ENCODE results near the gene SKI. TPM values are rescaled to one million over a fixed set of nuclear protein-coding genes. Genes with fewer than 3 reads are reported as not detected.

SKI gene
- total RNA-seq, 1 donor from 2014 or later, result 62.0 TPM

DNA sequence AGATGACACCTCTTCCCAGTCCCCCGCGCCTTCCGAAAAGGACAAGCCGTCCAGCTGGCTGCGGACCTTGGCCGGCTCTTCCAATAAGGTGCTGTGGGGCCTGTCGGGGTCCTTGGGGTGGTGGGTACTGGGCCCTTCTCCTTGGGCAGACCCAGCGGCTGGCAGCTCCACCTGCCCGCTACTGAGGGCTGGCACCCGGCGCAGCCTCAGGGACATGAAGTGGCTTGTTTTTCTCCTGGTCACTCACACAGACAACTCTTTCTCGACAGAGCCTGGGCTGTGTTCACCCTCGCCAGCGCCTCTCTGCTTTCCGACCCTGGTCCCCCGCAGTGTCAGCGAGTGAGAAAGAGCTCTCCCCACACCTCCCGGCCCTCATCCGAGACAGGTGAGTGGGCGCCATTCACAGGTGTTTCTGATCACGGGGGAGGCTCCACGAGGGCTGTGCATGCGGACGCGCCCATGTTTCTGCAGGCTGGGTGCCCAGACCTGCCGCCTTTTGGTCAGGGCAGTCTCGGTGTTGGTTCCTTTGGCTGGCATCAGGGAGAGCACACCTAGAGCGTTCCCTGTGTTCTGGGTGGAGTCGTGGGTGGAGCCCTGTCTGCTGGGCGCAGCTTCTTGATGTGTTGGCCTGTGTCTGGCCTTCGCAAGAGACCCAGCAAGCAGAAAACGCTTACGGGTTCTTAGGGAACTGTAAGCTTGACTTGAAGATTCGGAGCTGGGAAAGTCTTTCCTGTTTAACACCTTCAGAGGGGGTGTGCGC is 75.1 kb downstream of the SKI start:
- H3K4me1 Mint-ChIP-seq, result no peaks in the 10 kb centered on the region
- H3K27me3 Mint-ChIP-seq (ENCODE audit: low read depth), result no peaks in the 10 kb centered on the region
- DNase-seq (ENCODE audit: low read depth, low spot score), result no peak
- H3K27ac Mint-ChIP-seq (ENCODE audit: unreplicated experiment), result no peak overlapping the region
- peaks cover 8% of the 10 kb centered on the region for H3K36me3 Mint-ChIP-seq (ENCODE audit: low read depth)
- no peaks in the 10 kb centered on the region for H3K9me3 Mint-ChIP-seq
- TF ChIP-seq, protein P1, sequence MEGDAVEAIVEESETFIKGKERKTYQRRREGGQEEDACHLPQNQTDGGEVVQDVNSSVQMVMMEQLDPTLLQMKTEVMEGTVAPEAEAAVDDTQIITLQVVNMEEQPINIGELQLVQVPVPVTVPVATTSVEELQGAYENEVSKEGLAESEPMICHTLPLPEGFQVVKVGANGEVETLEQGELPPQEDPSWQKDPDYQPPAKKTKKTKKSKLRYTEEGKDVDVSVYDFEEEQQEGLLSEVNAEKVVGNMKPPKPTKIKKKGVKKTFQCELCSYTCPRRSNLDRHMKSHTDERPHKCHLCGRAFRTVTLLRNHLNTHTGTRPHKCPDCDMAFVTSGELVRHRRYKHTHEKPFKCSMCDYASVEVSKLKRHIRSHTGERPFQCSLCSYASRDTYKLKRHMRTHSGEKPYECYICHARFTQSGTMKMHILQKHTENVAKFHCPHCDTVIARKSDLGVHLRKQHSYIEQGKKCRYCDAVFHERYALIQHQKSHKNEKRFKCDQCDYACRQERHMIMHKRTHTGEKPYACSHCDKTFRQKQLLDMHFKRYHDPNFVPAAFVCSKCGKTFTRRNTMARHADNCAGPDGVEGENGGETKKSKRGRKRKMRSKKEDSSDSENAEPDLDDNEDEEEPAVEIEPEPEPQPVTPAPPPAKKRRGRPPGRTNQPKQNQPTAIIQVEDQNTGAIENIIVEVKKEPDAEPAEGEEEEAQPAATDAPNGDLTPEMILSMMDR (conservative IDR thresholded peaks at IDR 0.05), result no peak
- H3K4me3 Mint-ChIP-seq, result no peak overlapping the region

DNA sequence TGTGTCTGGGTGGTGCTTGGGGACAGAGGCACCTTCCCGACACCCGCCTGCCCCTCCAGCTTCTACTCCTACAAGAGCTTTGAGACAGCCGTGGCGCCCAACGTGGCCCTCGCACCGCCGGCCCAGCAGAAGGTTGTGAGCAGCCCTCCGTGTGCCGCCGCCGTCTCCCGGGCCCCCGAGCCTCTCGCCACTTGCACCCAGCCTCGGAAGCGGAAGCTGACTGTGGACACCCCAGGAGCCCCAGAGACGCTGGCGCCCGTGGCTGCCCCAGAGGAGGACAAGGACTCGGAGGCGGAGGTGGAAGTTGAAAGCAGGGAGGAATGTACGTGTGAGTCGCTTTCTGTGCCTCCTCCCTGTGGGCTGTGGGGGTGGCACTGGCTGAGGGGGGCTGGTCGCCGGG is 75.7 kb downstream of the SKI start:
- no peaks in the 10 kb centered on the region for H3K9me3 Mint-ChIP-seq
- no peak overlapping the region for H3K27ac Mint-ChIP-seq (ENCODE audit: unreplicated experiment)
- TF ChIP-seq, protein P1 (conservative IDR thresholded peaks at IDR 0.05), result no peak
- H3K4me1 Mint-ChIP-seq, result peaks cover 5% of the 10 kb centered on the region
- no peak for DNase-seq (ENCODE audit: low read depth, low spot score)
- H3K36me3 Mint-ChIP-seq (ENCODE audit: low read depth), result peaks cover 11% of the 10 kb centered on the region
- no peak overlapping the region for H3K4me3 Mint-ChIP-seq
- no peaks in the 10 kb centered on the region for H3K27me3 Mint-ChIP-seq (ENCODE audit: low read depth)

DNA sequence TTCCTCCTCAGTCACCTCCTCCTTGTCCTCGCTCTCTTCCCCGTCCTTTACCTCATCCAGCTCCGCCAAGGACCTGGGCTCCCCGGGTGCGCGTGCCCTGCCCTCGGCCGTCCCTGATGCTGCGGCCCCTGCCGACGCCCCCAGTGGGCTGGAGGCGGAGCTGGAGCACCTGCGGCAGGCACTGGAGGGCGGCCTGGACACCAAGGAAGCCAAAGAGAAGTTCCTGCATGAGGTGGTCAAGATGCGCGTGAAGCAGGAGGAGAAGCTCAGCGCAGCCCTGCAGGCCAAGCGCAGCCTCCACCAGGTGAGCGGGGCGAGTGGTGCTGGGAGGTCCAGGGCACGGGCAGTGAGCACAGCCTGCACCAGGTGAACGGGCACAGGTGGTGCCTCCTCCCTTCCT is 76.2 kb downstream of the SKI start:
- TF ChIP-seq, protein P1 (conservative IDR thresholded peaks at IDR 0.05), result no peak
- Mint-ChIP-seq H3K36me3 (ENCODE audit: low read depth) (peaks cover 11% of the 10 kb centered on the region), H3K27me3 (ENCODE audit: low read depth) (no peaks in the 10 kb centered on the region), H3K27ac (ENCODE audit: unreplicated experiment) (no peak overlapping the region), H3K9me3 (no peaks in the 10 kb centered on the region), H3K4me3 (no peak overlapping the region), H3K4me1 (peaks cover 5% of the 10 kb centered on the region)
- DNase-seq (ENCODE audit: low read depth, low spot score), result no peak

DNA sequence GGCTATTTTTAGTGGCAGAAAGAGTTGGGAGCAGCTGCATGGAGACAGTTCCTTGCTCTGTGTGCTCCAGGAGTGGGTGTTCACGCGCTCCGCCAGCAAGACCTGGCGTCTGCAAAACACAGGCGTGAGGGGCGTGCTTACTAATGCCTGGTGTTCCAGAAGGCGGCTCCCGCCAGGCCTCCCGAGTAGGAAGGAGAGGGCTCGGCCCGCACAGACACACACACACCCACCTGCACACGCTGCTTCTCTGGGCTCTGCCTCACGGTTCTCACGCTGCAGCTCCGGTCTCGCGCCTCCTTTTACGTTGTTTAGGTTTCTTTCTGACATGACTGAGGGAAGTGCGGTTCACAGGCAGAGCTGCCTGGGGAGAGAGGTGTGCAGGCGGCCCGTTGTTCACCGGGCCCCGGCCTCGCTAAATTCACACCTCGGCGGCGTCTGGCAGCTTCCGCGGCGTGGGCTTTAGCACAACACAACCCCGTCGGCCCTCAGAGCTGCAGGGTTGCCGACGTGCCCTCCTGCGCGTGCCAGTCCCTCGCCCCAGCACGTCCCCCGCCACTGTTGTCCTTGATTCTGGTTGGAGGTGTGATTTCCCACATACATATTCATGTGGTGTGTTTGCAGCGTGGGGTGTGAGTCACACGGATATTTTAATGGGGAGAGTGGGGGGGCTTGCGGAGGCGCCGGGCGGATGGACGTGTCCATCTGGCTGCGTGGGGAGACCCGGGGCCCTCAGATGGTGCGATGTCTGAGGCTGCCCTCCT is 77.0 kb downstream of the SKI start:
- Mint-ChIP-seq H3K4me3 (no peak overlapping the region), H3K36me3 (ENCODE audit: low read depth) (peaks cover 11% of the 10 kb centered on the region), H3K4me1 (peaks cover 5% of the 10 kb centered on the region), H3K27ac (ENCODE audit: unreplicated experiment) (no peak overlapping the region), H3K27me3 (ENCODE audit: low read depth) (no peaks in the 10 kb centered on the region), H3K9me3 (no peaks in the 10 kb centered on the region)
- no peak for DNase-seq (ENCODE audit: low read depth, low spot score)
- TF ChIP-seq, protein P1 (conservative IDR thresholded peaks at IDR 0.05), result no peak

DNA sequence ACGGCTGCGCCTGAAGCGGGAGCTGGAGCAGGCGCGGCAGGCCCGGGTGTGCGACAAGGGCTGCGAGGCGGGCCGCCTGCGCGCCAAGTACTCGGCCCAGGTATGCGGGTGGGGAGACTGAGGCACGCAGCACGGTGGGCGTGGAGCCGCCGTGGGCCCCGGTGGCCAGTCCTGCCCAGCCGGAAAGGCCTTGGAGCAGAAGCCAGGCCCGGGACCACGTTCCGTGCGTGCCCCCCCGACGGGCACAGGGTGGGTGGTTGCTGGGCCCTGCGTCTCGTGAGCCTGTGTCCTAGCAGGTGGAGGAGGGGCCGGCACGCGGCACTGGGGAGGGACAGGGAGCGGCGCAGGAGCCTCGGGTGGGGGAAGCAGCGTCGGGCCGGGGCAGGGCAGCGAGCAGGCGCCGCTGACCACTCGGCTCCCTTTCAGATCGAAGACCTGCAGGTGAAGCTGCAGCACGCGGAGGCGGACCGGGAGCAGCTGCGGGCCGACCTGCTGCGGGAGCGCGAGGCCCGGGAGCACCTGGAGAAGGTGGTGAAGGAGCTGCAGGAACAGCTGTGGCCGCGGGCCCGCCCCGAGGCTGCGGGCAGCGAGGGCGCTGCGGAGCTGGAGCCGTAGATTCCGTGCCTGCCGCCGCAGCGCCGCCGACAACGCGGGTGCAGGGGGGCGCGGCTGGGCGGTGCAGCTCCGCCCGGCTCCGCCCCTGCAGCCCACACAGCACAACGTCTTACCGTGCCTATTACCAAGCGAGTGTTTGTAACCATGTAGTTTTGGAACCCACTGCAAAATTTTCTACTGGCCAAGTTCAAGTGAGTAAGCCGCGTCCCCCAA is 78.2 kb downstream of the SKI start:
- peaks cover 11% of the 10 kb centered on the region for H3K36me3 Mint-ChIP-seq (ENCODE audit: low read depth)
- no peaks in the 10 kb centered on the region for H3K9me3 Mint-ChIP-seq
- peaks cover 5% of the 10 kb centered on the region for H3K4me1 Mint-ChIP-seq
- TF ChIP-seq, protein P1 (conservative IDR thresholded peaks at IDR 0.05), result no peak
- no peak overlapping the region for H3K4me3 Mint-ChIP-seq
- no peaks in the 10 kb centered on the region for H3K27me3 Mint-ChIP-seq (ENCODE audit: low read depth)
- no peak for DNase-seq (ENCODE audit: low read depth, low spot score)
- no peak overlapping the region for H3K27ac Mint-ChIP-seq (ENCODE audit: unreplicated experiment)

All from neural crest cell (in vitro differentiated cells).